ENCODE measurements around the gene TMEM175. TPM values are rescaled to one million over a fixed set of nuclear protein-coding genes. Genes with fewer than 3 reads are reported as not detected.

The TMEM175 gene
- total and polyA plus RNA-seq, 2 of the 13 experiments (the other 11 are each of a cell fraction or from before 2014, with no cell fraction given), result 5.1 to 9.9 TPM

- no peak for TF ChIP-seq ZHX2 (IDR thresholded peaks at IDR 0.05; ENCODE audit: low read depth)
- no peak for TF ChIP-seq ZHX2 (CRISPR knock-in tag; IDR thresholded peaks at IDR 0.05; ENCODE audit: borderline replicate concordance)
- no peak for TF ChIP-seq NFE2L1 (CRISPR knock-in tag; IDR thresholded peaks at IDR 0.05; ENCODE audit: borderline replicate concordance)
- TF ChIP-seq HIC2 (CRISPR knock-in tag; IDR thresholded peaks at IDR 0.05; ENCODE audit: low read depth), result no peak
- TF ChIP-seq, protein P1, sequence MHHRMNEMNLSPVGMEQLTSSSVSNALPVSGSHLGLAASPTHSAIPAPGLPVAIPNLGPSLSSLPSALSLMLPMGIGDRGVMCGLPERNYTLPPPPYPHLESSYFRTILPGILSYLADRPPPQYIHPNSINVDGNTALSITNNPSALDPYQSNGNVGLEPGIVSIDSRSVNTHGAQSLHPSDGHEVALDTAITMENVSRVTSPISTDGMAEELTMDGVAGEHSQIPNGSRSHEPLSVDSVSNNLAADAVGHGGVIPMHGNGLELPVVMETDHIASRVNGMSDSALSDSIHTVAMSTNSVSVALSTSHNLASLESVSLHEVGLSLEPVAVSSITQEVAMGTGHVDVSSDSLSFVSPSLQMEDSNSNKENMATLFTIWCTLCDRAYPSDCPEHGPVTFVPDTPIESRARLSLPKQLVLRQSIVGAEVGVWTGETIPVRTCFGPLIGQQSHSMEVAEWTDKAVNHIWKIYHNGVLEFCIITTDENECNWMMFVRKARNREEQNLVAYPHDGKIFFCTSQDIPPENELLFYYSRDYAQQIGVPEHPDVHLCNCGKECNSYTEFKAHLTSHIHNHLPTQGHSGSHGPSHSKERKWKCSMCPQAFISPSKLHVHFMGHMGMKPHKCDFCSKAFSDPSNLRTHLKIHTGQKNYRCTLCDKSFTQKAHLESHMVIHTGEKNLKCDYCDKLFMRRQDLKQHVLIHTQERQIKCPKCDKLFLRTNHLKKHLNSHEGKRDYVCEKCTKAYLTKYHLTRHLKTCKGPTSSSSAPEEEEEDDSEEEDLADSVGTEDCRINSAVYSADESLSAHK (CRISPR knock-in tag; IDR thresholded peaks at IDR 0.05; ENCODE audit: borderline replicate concordance), result no peak
- no peak for TF ChIP-seq MEIS2 (CRISPR knock-in tag; IDR thresholded peaks at IDR 0.05)
- TF ChIP-seq ZNF329 (CRISPR knock-in tag; IDR thresholded peaks at IDR 0.05; ENCODE audit: low read depth), result no peak
- TF ChIP-seq SYNCRIP (IDR thresholded peaks at IDR 0.05; ENCODE audit: insufficient read depth, low read depth, low read length), result no peak
- no peak for TF ChIP-seq ZMYM4 (CRISPR knock-in tag; IDR thresholded peaks at IDR 0.05)
Measured at GRCh38 chr4:950136-951020, 18.1 kb downstream of the TMEM175 start (continued).

Data from HepG2 (cell line).